ENCODE measurements around the gene DCXR. TPM values are rescaled to one million over a fixed set of nuclear protein-coding genes. Genes with fewer than 3 reads are reported as not detected.

The DCXR gene
- total RNA-seq, 6 experiments from 2014 or later = 73.4 to 100 (median 84.8) TPM

- H3K9me3 Mint-ChIP-seq = no peaks in the 10 kb centered on the region
- H3K27ac Mint-ChIP-seq = no peak overlapping the region
- peaks cover 17% of the 10 kb centered on the region for H3K4me1 Mint-ChIP-seq (ENCODE audit: low read depth)
- TF ChIP-seq CTCF (IDR thresholded peaks at IDR 0.05) = peak; percentile 86
- H3K27me3 Mint-ChIP-seq (ENCODE audit: insufficient read depth) = peaks cover 2% of the 10 kb centered on the region
- DNase-seq = no peak
- no peaks in the 10 kb centered on the region for H3K36me3 Mint-ChIP-seq (ENCODE audit: low read depth)
- no peak overlapping the region for H3K4me3 Mint-ChIP-seq
These were observed 17.6 kb downstream of the DCXR start for GRCh38 chr17:82019690-82020571.

GRCh38 chr17:82018989-82019689, 18.4 kb downstream of the DCXR start:
- no peak for TF ChIP-seq CTCF (IDR thresholded peaks at IDR 0.05)
- no peak for DNase-seq
- peaks cover 2% of the 10 kb centered on the region for H3K27me3 Mint-ChIP-seq (ENCODE audit: insufficient read depth)
- no peak overlapping the region for H3K4me3 Mint-ChIP-seq
- no peaks in the 10 kb centered on the region for H3K36me3 Mint-ChIP-seq (ENCODE audit: low read depth)
- H3K4me1 Mint-ChIP-seq (ENCODE audit: low read depth) = peaks cover 14% of the 10 kb centered on the region
- H3K9me3 Mint-ChIP-seq = no peaks in the 10 kb centered on the region
- H3K27ac Mint-ChIP-seq = no peak overlapping the region

- Mint-ChIP-seq H3K27ac (no peak overlapping the region), H3K4me1 (ENCODE audit: low read depth) (peaks cover 9% of the 10 kb centered on the region), H3K9me3 (no peaks in the 10 kb centered on the region), H3K4me3 (no peak overlapping the region), H3K36me3 (ENCODE audit: low read depth) (no peaks in the 10 kb centered on the region), H3K27me3 (ENCODE audit: insufficient read depth) (peaks cover 2% of the 10 kb centered on the region)
- DNase-seq = no peak
- TF ChIP-seq CTCF (IDR thresholded peaks at IDR 0.05) = no peak
These were observed 19.1 kb downstream of the DCXR start for GRCh38 chr17:82018152-82018988.

- no peaks in the 10 kb centered on the region for H3K36me3 Mint-ChIP-seq (ENCODE audit: low read depth)
- H3K27me3 Mint-ChIP-seq (ENCODE audit: insufficient read depth) = no peaks in the 10 kb centered on the region; the same call in 1 of the 2 replicates
- H3K4me1 Mint-ChIP-seq (ENCODE audit: low read depth) = peaks cover 15% of the 10 kb centered on the region
- no peak for DNase-seq
- H3K27ac Mint-ChIP-seq = no peak overlapping the region
- H3K9me3 Mint-ChIP-seq = no peaks in the 10 kb centered on the region
- H3K4me3 Mint-ChIP-seq = no peak overlapping the region
- TF ChIP-seq CTCF (IDR thresholded peaks at IDR 0.05) = no peak
These were observed 19.8 kb downstream of the DCXR start for GRCh38 chr17:82017612-82018151.

GRCh38 chr17:82016875-82017459, 20.5 kb downstream of the DCXR start:
- H3K4me1 Mint-ChIP-seq (ENCODE audit: low read depth) = peaks cover 14% of the 10 kb centered on the region
- no peaks in the 10 kb centered on the region for H3K9me3 Mint-ChIP-seq
- H3K4me3 Mint-ChIP-seq = no peak overlapping the region
- H3K27ac Mint-ChIP-seq = no peak overlapping the region
- no peaks in the 10 kb centered on the region; the same call in 1 of the 2 replicates for H3K27me3 Mint-ChIP-seq (ENCODE audit: insufficient read depth)
- no peaks in the 10 kb centered on the region for H3K36me3 Mint-ChIP-seq (ENCODE audit: low read depth)
- no peak for DNase-seq
- no peak for TF ChIP-seq CTCF (IDR thresholded peaks at IDR 0.05)
